ENCODE results near the gene KIAA0513. TPM values are rescaled to one million over a fixed set of nuclear protein-coding genes. Genes with fewer than 3 reads are reported as not detected.

KIAA0513 gene
- total and polyA plus RNA-seq, 2 of the 13 experiments (the other 11 are each of a cell fraction or from before 2014, with no cell fraction given): 1.8 TPM

DNA sequence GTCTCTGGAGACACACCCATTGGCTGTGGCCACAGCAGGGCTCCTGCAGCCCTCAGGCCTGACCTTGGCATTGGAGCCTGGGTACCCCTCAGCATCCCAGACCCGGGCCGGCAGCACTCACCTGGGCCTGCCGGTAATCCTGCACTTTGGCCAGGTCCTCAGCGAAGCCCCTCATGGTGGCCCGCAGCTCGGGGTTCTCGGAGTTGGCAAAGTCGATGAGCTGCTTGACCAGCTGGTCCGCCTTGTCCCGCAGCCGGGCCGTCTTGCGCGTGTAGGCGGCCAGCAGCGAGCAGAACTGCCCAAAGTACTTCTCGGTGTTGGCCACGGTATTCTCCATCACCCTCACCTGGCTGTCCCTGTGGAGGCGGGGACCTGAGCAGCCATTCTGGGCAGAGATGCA is 82.5 kb downstream of the KIAA0513 start:
- in situ Hi-C loops (cut with HindIII; ENCODE audit: extremely low pct_ligation_motif_present, low pct_unique_long_range_greater_than_20kb): no loop called here
- POLR2A ChIA-PET: no interaction called here
- Histone ChIP-seq H3K79me2 (ENCODE audit: insufficient read depth, low read length) (no peaks in the 10 kb centered on the region), H3K4me1 (ENCODE audit: insufficient read depth, low read length) (peaks cover 10% of the 10 kb centered on the region), H3K27me3 (ENCODE audit: control insufficient read depth in 1 of 2, insufficient read depth in 2 of 2, low read length in 2 of 2) (peaks cover 22 to 91% of the 10 kb centered on the region in 2 experiments), H3K4me3 (replicated peaks in 1 of 3; ENCODE audit: insufficient read depth in 1 of 3, low read depth in 2 of 3, low read length in 3 of 3) (no peak overlapping the region), H3K27ac (ENCODE audit: extremely low read length, insufficient read depth, low read length) (no peak overlapping the region), H3K9me3 (ENCODE audit: low read length) (no peaks in the 10 kb centered on the region), H2AFZ (ENCODE audit: low read length) (no peak overlapping the region), H3K36me3 (replicated peaks in 1 of 2; ENCODE audit: control insufficient read depth in 1 of 2, insufficient read depth in 2 of 2, low read length in 2 of 2) (no peaks in the 10 kb centered on the region), H3K4me2 (ENCODE audit: low read depth, low read length) (no peak overlapping the region), H4K20me1 (ENCODE audit: insufficient read depth, low read length) (no peaks in the 10 kb centered on the region), H3K9ac (ENCODE audit: insufficient read depth, low read depth, low read length) (no peak overlapping the region)
- FAIRE-seq: no peak
- TF ChIP-seq HOXD1 (CRISPR knock-in tag; IDR thresholded peaks at IDR 0.05) (no peak), CBX1 (IDR thresholded peaks at IDR 0.05; ENCODE audit: low read depth) (no peak), ZNF768 (CRISPR knock-in tag; IDR thresholded peaks at IDR 0.05) (peak; percentile 10; the same call in 1 of the 2 replicates), ZEB1 (IDR thresholded peaks at IDR 0.05; ENCODE audit: insufficient replicate concordance, low read depth) (no peak), MAFF (IDR thresholded peaks at IDR 0.05; ENCODE audit: low read depth, low read length) (no peak), ZNF263 (CRISPR knock-in tag; IDR thresholded peaks at IDR 0.05) (no peak)
- 63% methylated on average over 9 of the region's 19 CpGs for WGBS (ENCODE audit: low lambda C conversion rate)
- DNase-seq (ENCODE audit: low spot score): no peak
- CTCF ChIA-PET (ENCODE audit: low intra/inter-chr PET ratio, low total read pairs): no interaction called here
- no TSS peak for BruUV-seq (replicated peaks)
- intact Hi-C loops (cut with micrococcal nuclease; ENCODE audit: unreplicated experiment): no loop called here
- no peak for ATAC-seq

- in situ Hi-C loops (cut with HindIII; ENCODE audit: extremely low pct_ligation_motif_present, low pct_unique_long_range_greater_than_20kb) (no loop called here), intact Hi-C loops (cut with micrococcal nuclease; ENCODE audit: unreplicated experiment) (no loop called here)
- Histone ChIP-seq H2AFZ (ENCODE audit: low read length) (no peak overlapping the region), H3K4me2 (ENCODE audit: low read depth, low read length) (no peak overlapping the region), H3K79me2 (ENCODE audit: insufficient read depth, low read length) (no peaks in the 10 kb centered on the region), H3K4me3 (replicated peaks in 1 of 3; ENCODE audit: insufficient read depth in 1 of 3, low read depth in 2 of 3, low read length in 3 of 3) (no peak overlapping the region), H3K9ac (ENCODE audit: insufficient read depth, low read depth, low read length) (no peak overlapping the region), H3K9me3 (ENCODE audit: low read length) (no peaks in the 10 kb centered on the region), H3K27me3 (ENCODE audit: control insufficient read depth in 1 of 2, insufficient read depth in 2 of 2, low read length in 2 of 2) (peaks cover 21 to 81% of the 10 kb centered on the region in 2 experiments), H3K4me1 (ENCODE audit: insufficient read depth, low read length) (peaks cover 14% of the 10 kb centered on the region), H3K36me3 (replicated peaks in 1 of 2; ENCODE audit: control insufficient read depth in 1 of 2, insufficient read depth in 2 of 2, low read length in 2 of 2) (no peaks in the 10 kb centered on the region), H3K27ac (ENCODE audit: extremely low read length, insufficient read depth, low read length) (no peak overlapping the region), H4K20me1 (ENCODE audit: insufficient read depth, low read length) (no peaks in the 10 kb centered on the region)
- 18% methylated on average over 6 of the region's 9 CpGs for WGBS (ENCODE audit: low lambda C conversion rate)
- DNase-seq (ENCODE audit: low spot score) (no peak), ATAC-seq (no peak), FAIRE-seq (no peak)
- TF ChIP-seq ZNF768 (CRISPR knock-in tag; IDR thresholded peaks at IDR 0.05) (peak; percentile 93), RNF2 (conservative IDR thresholded peaks at IDR 0.05; ENCODE audit: low read depth) (no peak), MTA3 (CRISPR knock-in tag; IDR thresholded peaks at IDR 0.05) (no peak), ZFP82 (CRISPR knock-in tag; IDR thresholded peaks at IDR 0.05; ENCODE audit: borderline replicate concordance) (no peak), ZNF354B (CRISPR knock-in tag; IDR thresholded peaks at IDR 0.05) (no peak)
- POLR2A ChIA-PET: no interaction called here
- no TSS peak for BruUV-seq (replicated peaks)
- CTCF ChIA-PET (ENCODE audit: low intra/inter-chr PET ratio, low total read pairs): no interaction called here
Measured at GRCh38 chr16:85111184-85111583, 83.6 kb downstream of the KIAA0513 start.

Measured in HepG2 (cell line).